Activated CD4-positive, alpha-beta T cell treated with anti-CD3 and anti-CD28 coated beads, Interleukin-2, amount 10 ng/mL, durations not matched to agents 7 days and 5 days (primary cell): ENCODE measurements around the gene ZNF460. TPM values are rescaled to one million over a fixed set of nuclear protein-coding genes. Genes with fewer than 3 reads are reported as not detected.
A peak's percentile ranks its signal among the peaks of the same experiment; 100 is the strongest.
"Not testable (repeated sequence)": the region's sequence is repeated elsewhere in the genome, so short reads cannot be mapped to it uniquely, and the experiment has no call there.

Experiments
- CTCF ChIA-PET: fragments of 350-600 bp; sonication (Branson Sonifier 250); formaldehyde crosslinking; loops from one replicate; lab custom pipeline; 2021; ENCODE audit warnings: antibody characterized with exemption; lab: Charles Lee
- POLR2A ChIA-PET: fragments of 350-600 bp; sonication (Branson Sonifier 250); formaldehyde crosslinking; loops from one replicate; lab custom pipeline; 2021; ENCODE audit warnings: antibody characterized with exemption; lab: Charles Lee
- DNase-seq: peaks from one replicate; pipeline ENCODE4 v3.0.0-alpha.2; 2020
- H3K27ac Mint-ChIP-seq: one replicate; pipeline ENCODE4 v1.8.0; 2021; ENCODE audit warnings: mild to moderate bottlenecking, moderate library complexity, mixed read lengths
- H3K27me3 Mint-ChIP-seq: one replicate; pipeline ENCODE4 v1.8.0; 2021; ENCODE audit warnings: mixed read lengths
- H3K36me3 Mint-ChIP-seq: one replicate; pipeline ENCODE4 v1.8.0; 2021; ENCODE audit warnings: low read depth, mixed read lengths
- H3K4me1 Mint-ChIP-seq: one replicate; pipeline ENCODE4 v1.8.0; 2021; ENCODE audit warnings: mixed read lengths
- H3K4me3 Mint-ChIP-seq: one replicate; pipeline ENCODE4 v1.8.0; 2021; ENCODE audit warnings: mild to moderate bottlenecking, moderate library complexity, mixed read lengths
- H3K9me3 Mint-ChIP-seq: one replicate; pipeline ENCODE4 v1.8.0; 2021; ENCODE audit warnings: mixed read lengths
- total RNA-seq, 2 experiments: library from RNA; stranded (reverse); gene quantifications; one replicate each; pipeline ENCODE4 v1.2.3, GENCODE V29; 2021

Gene ZNF460
- 10 to 100 TPM; 41.3 to 45.0 TPM for total RNA-seq

DNA sequence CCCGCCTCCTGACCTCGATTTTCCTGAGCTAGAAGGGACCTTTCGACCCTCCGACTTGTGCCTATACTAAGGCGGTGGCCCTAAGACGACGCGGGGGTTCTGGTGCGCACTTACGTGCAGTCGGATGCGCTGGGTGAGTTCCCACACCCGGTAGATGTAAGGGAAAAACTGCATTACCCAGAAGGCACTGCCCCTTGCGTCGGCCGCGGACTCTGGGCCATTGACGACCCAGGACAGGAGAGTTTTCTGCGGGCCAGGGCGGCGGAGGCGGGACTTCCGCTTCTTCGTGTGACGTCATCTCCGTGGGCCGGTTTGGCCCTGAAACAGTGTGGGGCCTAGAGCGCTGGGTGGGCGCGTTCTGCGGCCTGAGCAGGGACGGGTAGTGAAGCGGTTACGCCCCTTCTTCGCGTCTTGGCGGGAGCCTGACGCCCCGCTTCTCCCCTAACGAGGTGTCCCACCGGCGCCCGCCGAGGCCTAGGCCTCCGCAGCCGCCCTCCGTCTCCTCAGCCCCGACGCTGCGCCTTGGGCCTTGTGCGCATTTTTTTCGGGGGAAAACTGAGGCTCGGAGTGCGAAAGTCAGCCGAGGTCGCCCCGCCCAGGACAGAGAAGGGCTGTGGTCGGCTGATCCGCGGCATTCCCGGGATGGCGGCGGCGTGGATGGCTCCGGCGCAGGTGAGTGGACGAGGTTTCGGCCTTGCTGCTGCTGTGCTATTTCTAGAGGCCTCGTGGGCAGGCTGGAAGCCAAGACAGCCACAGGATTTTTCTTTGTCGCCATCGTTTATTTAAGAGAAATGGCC lies at the start of gene ZNF460:
Gene ZNF460 (plus strand): TSS at position 321 of the 797 bp plus-strand sequence. CDS start 322 bp downstream, at position 643.
- CTCF ChIA-PET, result no interaction called here
- POLR2A ChIA-PET, result no interaction called here

DNA sequence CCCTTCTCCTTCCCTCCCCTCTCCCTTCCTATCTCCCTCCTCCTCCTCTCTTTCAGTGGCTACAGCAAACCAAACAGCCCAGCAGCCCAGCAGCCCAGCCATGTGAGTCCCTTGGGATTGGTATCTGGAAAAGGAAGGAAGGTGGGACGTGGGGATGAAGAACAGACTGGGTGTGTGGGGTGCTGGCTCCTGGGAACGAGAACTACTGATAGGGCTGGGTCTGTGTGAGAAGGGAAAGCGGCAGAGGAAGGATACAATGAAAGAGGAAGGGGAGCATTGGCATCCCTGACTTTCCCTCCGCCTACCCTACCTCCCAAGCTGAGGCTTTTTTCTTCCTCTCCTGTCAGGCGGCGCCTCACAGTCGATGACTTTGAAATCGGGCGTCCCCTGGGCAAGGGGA lies 48.6 kb upstream of the ZNF460 start:
- POLR2A ChIA-PET, result no interaction called here
- CTCF ChIA-PET, result no interaction called here
- no peak for DNase-seq
- no peak overlapping the region for H3K4me3 Mint-ChIP-seq
- H3K36me3 Mint-ChIP-seq, result no peaks in the 10 kb centered on the region
- no peak overlapping the region for H3K27ac Mint-ChIP-seq
- peaks cover 1% of the 10 kb centered on the region for H3K4me1 Mint-ChIP-seq
- H3K9me3 Mint-ChIP-seq, result peaks cover 4% of the 10 kb centered on the region
- no peaks in the 10 kb centered on the region for H3K27me3 Mint-ChIP-seq

More for the DNA sequence above, at the start of gene ZNF460:
- Mint-ChIP-seq H3K27me3 (no peaks in the 10 kb centered on the region), H3K4me1 (peaks cover 36% of the 10 kb centered on the region), H3K27ac (no peak within 1 kb of the TSS), H3K36me3 (peaks cover 51% of the 10 kb centered on the region), H3K9me3 (peaks cover 3% of the 10 kb centered on the region), H3K4me3 (no peak within 1 kb of the TSS)
- peak; percentile 96 for DNase-seq

DNA sequence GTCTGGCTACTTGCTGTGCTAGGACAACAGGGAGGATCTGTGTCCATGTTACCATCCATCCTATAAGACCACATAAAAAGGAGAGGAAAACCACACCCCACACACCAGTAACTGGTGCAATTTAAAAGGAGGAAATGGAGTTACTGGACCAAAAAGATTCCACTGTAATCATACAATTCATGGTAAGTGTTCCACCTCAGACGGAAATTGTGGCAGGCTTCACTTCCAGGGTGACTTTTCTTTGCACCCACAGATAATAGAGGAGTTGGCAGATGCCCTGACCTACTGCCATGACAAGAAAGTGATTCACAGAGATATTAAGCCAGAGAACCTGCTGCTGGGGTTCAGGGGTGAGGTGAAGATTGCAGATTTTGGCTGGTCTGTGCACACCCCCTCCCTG lies 47.1 kb upstream of the ZNF460 start:
- ChIA-PET POLR2A (no interaction called here), CTCF (no interaction called here)
- Mint-ChIP-seq H3K4me3 (no peak overlapping the region), H3K27me3 (no peaks in the 10 kb centered on the region), H3K36me3 (no peaks in the 10 kb centered on the region), H3K4me1 (peaks cover 1% of the 10 kb centered on the region), H3K27ac (no peak overlapping the region), H3K9me3 (no peaks in the 10 kb centered on the region)
- no peak for DNase-seq

DNA sequence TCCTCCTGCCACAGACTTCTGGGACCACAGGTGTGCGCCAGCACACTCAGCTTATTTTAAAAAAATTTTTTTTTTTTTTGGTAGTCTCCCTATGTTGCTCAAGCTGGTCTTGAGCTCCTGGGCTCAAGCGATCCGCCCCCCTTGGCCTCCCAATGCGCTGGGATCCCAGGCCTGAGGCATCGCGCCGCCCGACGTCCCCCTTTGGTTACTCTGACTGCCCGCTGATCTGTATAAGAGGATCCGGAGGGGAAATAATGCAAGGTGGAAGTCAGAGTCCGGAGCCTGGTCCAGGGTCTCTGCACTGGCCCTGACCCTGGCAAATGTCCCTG lies 40.3 kb upstream of the ZNF460 start:
- CTCF ChIA-PET, result interaction anchor here (0.7 kb wide), 1 partner anchor 48 kb away, joined by 3 read pairs; no protein-coding TSS in a partner anchor
- peaks cover 24% of the 10 kb centered on the region for H3K4me1 Mint-ChIP-seq
- H3K4me3 Mint-ChIP-seq, result peak overlapping the region; percentile 79
- no peak for DNase-seq
- peak overlapping the region; percentile 98 for H3K27ac Mint-ChIP-seq
- POLR2A ChIA-PET, result no interaction called here
- peaks cover 3% of the 10 kb centered on the region for H3K9me3 Mint-ChIP-seq
- no peaks in the 10 kb centered on the region for H3K27me3 Mint-ChIP-seq
- H3K36me3 Mint-ChIP-seq, result peaks cover 22% of the 10 kb centered on the region

DNA sequence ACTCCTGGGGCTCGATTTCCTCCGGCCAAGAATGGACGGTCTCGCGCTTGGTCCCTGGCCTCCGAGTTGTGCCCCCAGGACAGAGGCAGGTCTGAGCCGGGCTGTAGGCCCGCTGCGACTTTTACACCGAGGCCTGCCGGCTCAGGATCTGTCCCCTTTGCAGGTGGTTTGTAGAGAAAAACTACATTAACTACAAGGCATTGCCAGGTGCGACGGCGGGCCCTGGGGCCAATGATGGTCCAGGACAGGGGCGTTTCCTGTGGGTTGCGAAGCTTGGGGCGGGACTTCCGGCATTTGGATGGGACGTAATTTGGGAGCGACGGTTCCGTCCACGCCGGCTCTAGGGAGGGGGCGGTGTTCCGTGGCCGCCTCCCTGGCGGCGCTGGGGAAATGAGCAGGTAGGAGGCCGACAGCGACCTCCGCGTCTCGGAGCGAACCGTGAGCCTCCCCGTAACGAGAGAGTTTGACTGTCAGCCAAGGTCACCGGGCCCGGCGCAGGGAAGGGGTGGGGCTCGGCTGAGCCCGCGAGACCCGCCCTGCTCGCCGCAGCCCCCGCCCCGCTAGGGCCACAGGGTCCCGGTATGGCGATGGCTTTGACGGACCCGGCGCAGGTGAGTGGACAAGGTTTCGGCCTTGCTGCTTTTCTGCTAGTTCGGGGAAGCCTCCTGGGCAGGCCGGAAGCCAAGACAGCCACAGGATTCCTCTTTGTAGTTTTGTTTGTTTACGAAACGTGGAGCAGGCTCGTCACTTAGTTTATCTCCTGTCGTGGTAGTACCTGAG lies 39.8 kb upstream of the ZNF460 start, which contains the start of gene ZNF805:
Gene ZNF805 (plus strand): TSS at position 322 of the 780 bp plus-strand sequence. CDS start 260 bp downstream, at position 582.
- Mint-ChIP-seq H3K4me3 (peak within 1 kb of the TSS; percentile 79), H3K27ac (peak within 1 kb of the TSS; percentile 98), H3K9me3 (peaks cover 3% of the 10 kb centered on the region), H3K27me3 (no peaks in the 10 kb centered on the region), H3K4me1 (peaks cover 24% of the 10 kb centered on the region), H3K36me3 (peaks cover 25% of the 10 kb centered on the region)
- DNase-seq, result peak; percentile 97
- CTCF ChIA-PET, result interaction anchor here (0.7 kb wide), 1 partner anchor 48 kb away, joined by 3 read pairs; no protein-coding TSS in a partner anchor
- POLR2A ChIA-PET, result no interaction called here

DNA sequence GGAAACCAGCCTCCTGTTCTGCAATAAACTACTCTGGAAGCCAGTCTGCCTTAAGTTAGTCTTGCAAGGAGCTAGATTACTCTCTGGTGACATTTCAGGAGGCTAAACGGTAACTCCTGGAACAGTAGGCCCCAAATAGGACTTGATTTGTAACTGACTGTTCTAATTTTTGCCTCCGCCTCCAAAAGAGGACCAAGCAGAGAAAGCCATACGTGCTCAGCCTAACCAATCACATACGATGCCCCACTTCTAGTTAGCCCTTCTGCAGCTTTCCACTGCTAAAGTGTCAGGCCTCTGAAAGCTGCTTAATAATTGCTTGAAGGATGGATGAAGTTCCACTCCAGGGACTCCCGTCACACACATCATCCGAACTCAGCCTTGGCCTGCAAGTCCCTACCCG lies 39.1 kb upstream of the ZNF460 start:
- no peaks in the 10 kb centered on the region for H3K27me3 Mint-ChIP-seq
- ChIA-PET CTCF (no interaction called here), POLR2A (interaction anchor here (0.6 kb wide), 1 partner anchor 37 kb away, joined by 3 read pairs; no protein-coding TSS in a partner anchor)
- H3K4me1 Mint-ChIP-seq, result peaks cover 24% of the 10 kb centered on the region
- H3K9me3 Mint-ChIP-seq, result peaks cover 3% of the 10 kb centered on the region
- peaks cover 32% of the 10 kb centered on the region for H3K36me3 Mint-ChIP-seq
- H3K4me3 Mint-ChIP-seq, result peak overlapping the region; percentile 79
- peak overlapping the region; percentile 98 for H3K27ac Mint-ChIP-seq
- DNase-seq, result peak; percentile 7

DNA sequence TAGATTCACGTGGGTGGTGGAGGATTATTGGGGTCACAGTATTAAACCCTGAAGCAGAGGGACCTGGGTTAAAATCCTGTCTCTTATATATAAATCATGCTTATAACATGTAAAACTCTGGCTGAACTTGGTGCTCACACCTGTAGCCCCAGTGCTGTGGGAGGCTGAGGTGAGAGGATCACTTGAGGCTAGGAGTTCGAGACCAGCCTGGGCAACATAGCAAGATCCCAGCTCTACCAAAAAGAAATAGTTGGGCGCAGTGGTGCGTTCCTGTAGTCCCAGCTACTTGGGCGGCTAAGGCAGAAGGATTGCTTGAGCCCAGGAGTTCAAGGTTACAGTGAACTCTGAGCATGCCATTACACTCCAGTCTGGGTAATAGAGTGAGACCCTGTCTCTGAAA lies 37.5 kb upstream of the ZNF460 start:
- Mint-ChIP-seq H3K9me3 (peaks cover 3% of the 10 kb centered on the region), H3K27ac (no peak overlapping the region), H3K4me3 (no peak overlapping the region), H3K36me3 (peaks cover 47% of the 10 kb centered on the region), H3K27me3 (no peaks in the 10 kb centered on the region), H3K4me1 (peaks cover 24% of the 10 kb centered on the region)
- ChIA-PET CTCF (interaction anchor here (0.6 kb wide), 1 partner anchor 21 kb away, joined by 3 read pairs; no protein-coding TSS in a partner anchor), POLR2A (no interaction called here)
- DNase-seq, result no peak

DNA sequence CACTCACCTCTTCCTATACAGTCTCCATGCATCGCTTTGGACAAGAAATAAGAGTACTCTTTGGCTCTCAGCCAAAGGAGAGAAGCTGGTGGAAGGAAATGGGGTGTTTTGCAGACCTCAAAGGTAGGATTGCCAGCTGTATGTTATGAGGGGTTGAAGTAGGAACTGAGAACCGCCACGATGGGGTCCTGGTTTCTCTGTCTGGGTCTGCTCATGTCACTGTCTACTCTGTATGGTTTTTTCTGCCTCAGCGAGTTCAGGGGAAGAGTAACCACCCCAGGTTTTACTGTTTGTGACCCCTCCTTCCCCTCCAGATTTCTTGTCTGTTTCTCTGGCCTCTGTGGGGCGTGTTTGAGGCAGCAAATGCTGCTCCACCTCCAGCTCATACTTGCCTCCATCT lies 35.8 kb upstream of the ZNF460 start:
- Mint-ChIP-seq H3K27me3 (no peaks in the 10 kb centered on the region), H3K4me3 (no peak overlapping the region), H3K36me3 (peaks cover 60% of the 10 kb centered on the region), H3K9me3 (peaks cover 3% of the 10 kb centered on the region), H3K4me1 (peaks cover 24% of the 10 kb centered on the region), H3K27ac (no peak overlapping the region)
- ChIA-PET CTCF (interaction anchor here (0.8 kb wide), 1 partner anchor 45 kb away, joined by 3 read pairs; no protein-coding TSS in a partner anchor), POLR2A (no interaction called here)
- no peak for DNase-seq

DNA sequence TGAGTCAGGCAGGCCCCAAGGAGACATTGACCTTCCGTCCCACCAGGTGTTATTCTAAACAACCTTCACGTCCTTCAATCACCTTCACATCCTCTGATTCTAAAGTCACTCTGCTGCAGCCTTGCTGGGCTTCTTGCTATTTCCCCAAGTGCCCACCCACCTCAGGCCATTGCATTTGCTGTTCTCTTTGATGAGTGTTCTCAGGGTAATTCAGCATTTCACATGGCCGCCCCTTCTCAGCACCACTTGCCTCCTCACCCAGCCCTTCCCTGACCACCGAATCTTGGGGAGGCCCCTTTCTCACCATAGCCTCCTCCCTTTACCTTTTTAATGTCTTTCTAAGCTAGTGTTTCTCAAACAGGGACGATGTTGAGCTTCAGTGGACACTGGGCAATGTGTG lies 35.2 kb upstream of the ZNF460 start:
- ChIA-PET CTCF (no interaction called here), POLR2A (no interaction called here)
- Mint-ChIP-seq H3K4me1 (peaks cover 22% of the 10 kb centered on the region), H3K4me3 (no peak overlapping the region), H3K9me3 (peaks cover 2% of the 10 kb centered on the region), H3K27me3 (no peaks in the 10 kb centered on the region), H3K27ac (no peak overlapping the region), H3K36me3 (peaks cover 62% of the 10 kb centered on the region)
- DNase-seq, result no peak

DNA sequence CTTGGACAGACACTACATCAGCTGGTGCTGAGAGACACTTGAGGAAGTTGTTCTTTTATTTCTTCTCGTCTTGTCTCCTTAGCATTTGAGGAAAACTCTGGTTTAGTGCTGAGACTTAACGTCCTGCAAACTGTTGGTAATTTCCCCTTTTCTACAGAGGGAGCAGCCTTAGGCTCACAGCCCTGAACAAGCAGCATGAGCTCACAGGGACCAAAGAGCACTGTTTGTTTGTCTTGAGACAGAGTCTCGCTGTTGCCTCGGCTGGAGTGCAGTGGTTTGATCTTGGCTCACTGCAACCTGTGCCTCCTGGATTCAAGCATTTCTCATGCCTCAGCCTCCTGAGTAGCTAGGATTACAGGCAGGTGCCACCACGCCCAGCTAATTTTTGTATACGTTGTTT lies 34.3 kb upstream of the ZNF460 start:
- peaks cover 68% of the 10 kb centered on the region for H3K36me3 Mint-ChIP-seq
- ChIA-PET CTCF (interaction anchor here (1.0 kb wide), 2 partner anchors 18 to 26 kb away, joined by 3 read pairs; no protein-coding TSS in a partner anchor), POLR2A (no interaction called here)
- no peak overlapping the region for H3K4me3 Mint-ChIP-seq
- DNase-seq, result no peak
- H3K4me1 Mint-ChIP-seq, result peaks cover 19% of the 10 kb centered on the region
- H3K27me3 Mint-ChIP-seq, result no peaks in the 10 kb centered on the region
- H3K9me3 Mint-ChIP-seq, result peaks cover 6% of the 10 kb centered on the region
- no peak overlapping the region for H3K27ac Mint-ChIP-seq

DNA sequence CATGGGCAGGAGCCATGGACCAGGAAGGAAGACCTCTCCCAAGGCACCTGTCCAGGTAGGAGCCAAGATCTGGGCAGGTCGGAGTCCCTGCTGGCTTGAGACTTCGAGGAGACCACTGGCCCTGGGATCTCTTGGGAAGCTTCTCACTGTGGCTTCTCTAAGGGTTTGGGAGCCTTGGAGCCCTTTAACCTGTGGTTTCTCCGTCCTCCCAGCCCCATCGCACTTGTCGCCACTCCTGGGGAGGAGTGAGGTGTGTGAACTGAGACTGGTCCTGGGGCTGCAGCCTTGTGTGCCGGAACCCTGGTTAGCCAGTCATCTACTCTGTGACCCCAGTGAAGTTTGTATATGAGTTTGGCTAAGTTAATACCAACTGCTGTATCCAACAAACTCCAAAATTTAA lies 31.6 kb upstream of the ZNF460 start:
- peaks cover 2% of the 10 kb centered on the region for H3K4me1 Mint-ChIP-seq
- no peak for DNase-seq
- ChIA-PET POLR2A (no interaction called here), CTCF (no interaction called here)
- H3K4me3 Mint-ChIP-seq, result no peak overlapping the region
- no peaks in the 10 kb centered on the region for H3K27me3 Mint-ChIP-seq
- H3K27ac Mint-ChIP-seq, result no peak overlapping the region
- peaks cover 21% of the 10 kb centered on the region for H3K9me3 Mint-ChIP-seq
- peaks cover 89% of the 10 kb centered on the region for H3K36me3 Mint-ChIP-seq

DNA sequence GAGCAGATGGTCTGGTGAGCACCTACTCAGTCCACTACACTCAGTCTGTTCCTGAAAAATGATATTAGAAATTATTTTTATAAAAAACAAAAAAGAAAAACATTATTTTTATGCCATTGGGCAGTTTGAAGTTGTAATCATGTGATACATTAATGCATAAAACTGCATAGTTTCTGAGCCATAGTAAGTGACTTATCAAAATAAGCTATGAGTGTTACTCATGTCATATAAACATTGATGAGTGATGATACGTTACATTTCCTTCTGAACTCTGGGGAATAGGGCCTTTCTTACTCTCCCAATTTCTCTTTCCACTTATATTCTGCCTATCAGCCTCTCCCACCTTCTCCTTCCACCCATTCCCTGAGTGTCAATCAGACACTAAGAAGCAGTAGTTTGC lies 31.0 kb upstream of the ZNF460 start:
- H3K27me3 Mint-ChIP-seq, result no peaks in the 10 kb centered on the region
- no peak overlapping the region for H3K27ac Mint-ChIP-seq
- ChIA-PET CTCF (no interaction called here), POLR2A (no interaction called here)
- no peak overlapping the region for H3K4me3 Mint-ChIP-seq
- no peak for DNase-seq
- peaks cover 26% of the 10 kb centered on the region for H3K9me3 Mint-ChIP-seq
- no peaks in the 10 kb centered on the region for H3K4me1 Mint-ChIP-seq
- H3K36me3 Mint-ChIP-seq, result peaks cover 90% of the 10 kb centered on the region

DNA sequence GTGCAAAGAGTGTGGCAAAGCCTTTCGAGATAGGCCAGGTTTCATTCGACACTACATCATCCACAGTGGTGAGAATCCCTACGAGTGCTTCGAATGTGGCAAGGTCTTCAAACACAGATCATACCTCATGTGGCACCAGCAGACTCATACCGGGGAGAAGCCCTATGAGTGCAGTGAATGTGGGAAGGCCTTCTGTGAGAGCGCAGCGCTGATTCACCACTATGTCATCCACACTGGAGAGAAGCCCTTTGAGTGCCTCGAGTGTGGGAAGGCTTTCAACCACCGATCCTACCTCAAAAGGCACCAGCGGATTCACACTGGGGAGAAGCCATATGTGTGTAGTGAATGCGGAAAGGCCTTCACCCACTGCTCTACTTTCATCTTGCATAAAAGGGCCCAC lies 26.5 kb upstream of the ZNF460 start:
- not testable (repeated sequence) for H3K27me3 Mint-ChIP-seq, DNase-seq
- H3K9me3 Mint-ChIP-seq, result peaks cover 46% of the 10 kb centered on the region

More for the DNA sequence above, 26.5 kb upstream of the ZNF460 start:
- H3K36me3 Mint-ChIP-seq, result peaks cover 78% of the 10 kb centered on the region
- H3K27ac Mint-ChIP-seq, H3K4me1 Mint-ChIP-seq, CTCF ChIA-PET, H3K4me3 Mint-ChIP-seq, POLR2A ChIA-PET: not testable (repeated sequence)
